ENCODE measurements around the gene WRAP73.

Gene WRAP73

DNA sequence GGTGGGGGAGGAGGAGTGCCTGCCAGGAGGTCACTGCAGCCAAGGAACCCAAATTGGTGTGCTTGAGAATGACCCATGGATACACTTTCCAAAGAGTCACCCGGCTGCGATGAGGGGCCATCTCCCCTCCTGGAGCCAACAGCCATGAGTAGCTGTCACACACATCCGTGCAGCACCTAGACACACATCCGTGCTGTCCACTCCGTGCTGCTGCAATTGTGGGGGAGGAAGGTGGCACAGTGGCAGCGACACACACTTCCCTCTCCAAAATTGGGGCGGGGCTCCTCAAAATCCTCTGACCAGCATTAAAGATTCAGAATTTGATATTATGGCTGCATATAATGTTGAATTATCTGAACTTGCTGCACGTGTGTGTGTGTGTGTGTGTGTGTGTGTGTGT, 18.2 kb upstream of the WRAP73 start:
- DNase-seq (ENCODE audit: low read depth): no peak
- H3K4me3 ChIP-seq (ENCODE audit: low read length): no peak overlapping the region
- TF ChIP-seq, protein P1, sequence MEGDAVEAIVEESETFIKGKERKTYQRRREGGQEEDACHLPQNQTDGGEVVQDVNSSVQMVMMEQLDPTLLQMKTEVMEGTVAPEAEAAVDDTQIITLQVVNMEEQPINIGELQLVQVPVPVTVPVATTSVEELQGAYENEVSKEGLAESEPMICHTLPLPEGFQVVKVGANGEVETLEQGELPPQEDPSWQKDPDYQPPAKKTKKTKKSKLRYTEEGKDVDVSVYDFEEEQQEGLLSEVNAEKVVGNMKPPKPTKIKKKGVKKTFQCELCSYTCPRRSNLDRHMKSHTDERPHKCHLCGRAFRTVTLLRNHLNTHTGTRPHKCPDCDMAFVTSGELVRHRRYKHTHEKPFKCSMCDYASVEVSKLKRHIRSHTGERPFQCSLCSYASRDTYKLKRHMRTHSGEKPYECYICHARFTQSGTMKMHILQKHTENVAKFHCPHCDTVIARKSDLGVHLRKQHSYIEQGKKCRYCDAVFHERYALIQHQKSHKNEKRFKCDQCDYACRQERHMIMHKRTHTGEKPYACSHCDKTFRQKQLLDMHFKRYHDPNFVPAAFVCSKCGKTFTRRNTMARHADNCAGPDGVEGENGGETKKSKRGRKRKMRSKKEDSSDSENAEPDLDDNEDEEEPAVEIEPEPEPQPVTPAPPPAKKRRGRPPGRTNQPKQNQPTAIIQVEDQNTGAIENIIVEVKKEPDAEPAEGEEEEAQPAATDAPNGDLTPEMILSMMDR (conservative IDR thresholded peaks at IDR 0.05; ENCODE audit: low read depth, low read length): no peak

DNA sequence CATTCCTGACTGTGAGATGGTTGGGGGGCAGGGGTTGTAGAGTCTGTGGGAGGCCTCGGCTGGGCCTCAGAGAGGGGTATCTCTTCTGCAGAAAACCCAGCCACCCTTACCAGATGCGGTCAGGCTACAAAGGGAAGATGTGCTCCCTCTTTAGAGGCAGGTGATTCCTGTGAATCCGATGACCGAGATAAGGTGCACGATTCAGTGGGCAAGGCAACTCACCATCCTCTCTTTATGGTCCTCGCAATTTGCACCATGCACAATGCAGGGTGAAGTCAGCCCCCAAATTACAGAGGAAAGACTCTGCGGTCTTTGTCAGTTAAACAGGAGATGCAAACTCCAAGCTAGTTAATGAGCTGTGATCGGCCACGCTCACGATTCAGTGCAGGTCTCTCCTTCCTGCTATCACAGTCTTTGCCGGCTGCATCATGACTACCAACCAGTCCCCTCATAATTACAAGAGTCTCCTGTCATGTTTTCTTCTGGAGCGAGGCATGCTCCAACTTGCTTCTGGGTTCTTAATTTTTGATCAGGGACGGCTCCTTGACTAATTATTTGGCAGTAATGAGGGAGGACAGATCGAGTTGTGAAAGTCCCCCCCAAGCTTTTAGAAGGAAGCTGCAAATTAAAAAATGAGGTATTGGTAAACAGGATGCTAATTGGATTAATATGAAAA, 14.9 kb upstream of the WRAP73 start:
- no peak for DNase-seq (ENCODE audit: low read depth)
- TF ChIP-seq, protein P1 (conservative IDR thresholded peaks at IDR 0.05; ENCODE audit: low read depth, low read length): no peak
- H3K4me3 ChIP-seq (ENCODE audit: low read length): no peak overlapping the region

DNA sequence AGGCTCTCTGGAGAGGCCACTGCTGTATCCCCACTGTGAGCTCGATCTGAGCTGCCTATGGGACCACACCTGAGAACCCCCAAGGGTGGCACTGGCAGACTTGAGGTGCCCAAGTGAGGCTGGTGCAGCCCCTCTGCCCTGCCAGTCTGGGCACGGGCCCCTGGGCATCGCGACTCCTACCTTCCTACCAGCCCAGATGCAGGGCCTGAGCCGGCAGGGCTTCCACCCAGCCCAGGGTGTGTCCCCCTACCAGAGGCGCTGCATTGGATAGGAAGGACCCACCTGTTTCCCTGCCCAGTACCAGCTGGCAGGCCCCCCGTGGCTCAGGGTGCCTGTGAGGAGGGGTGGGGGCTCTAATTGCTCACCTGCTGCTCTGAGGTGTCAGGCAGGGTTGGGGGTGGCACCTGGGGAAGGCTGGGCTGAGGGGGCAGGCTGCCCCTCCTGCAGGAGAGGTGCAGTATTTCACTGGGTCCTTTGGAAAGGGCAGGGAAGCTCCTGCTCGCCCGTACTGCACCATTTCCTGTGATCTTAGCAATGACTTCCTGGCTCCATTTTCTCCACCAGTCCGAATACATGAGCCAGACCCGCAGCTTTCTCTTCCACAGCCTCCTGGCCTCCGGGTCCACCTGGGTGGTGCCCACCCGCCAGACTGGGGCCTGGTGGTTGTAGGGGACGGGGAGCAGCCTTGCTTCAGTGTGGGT, 14.2 kb upstream of the WRAP73 start:
- TF ChIP-seq, protein P1 (conservative IDR thresholded peaks at IDR 0.05; ENCODE audit: low read depth, low read length): no peak

DNA sequence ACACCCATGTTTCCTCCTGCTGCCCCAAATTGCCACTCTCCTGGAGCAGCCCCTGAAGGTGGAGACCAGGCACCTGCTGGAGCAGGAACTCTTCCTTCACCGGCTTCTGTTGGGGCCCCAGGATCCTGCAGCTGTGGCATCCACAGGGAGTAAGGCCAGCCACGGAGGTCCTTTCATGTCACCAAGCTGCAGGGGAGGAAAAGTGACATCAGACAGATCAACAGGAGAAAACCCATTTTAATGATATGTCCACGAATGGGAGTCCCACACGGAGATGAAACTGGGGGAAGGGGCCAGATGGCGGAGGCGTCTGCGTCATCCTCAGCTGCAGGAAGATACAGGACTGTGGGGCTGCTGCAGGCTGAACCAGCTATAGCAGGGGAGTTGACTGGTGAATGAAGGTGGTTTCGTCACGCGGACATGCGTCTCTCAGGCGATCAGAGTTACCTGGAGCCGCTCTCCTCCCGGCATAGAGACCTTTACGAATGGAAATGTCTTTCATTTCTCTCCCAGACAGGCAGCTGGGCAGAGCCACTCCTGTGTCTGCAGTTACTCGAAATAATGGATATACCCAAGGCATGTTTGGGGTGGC, 12.3 kb upstream of the WRAP73 start:
- TF ChIP-seq, protein P1 (conservative IDR thresholded peaks at IDR 0.05; ENCODE audit: low read depth, low read length): no peak
- no peak for DNase-seq (ENCODE audit: low read depth)
- no peak overlapping the region for H3K4me3 ChIP-seq (ENCODE audit: low read length)

More for the DNA sequence above, 14.2 kb upstream of the WRAP73 start:
- no peak overlapping the region for H3K4me3 ChIP-seq (ENCODE audit: low read length)
- DNase-seq (ENCODE audit: low read depth): no peak

DNA sequence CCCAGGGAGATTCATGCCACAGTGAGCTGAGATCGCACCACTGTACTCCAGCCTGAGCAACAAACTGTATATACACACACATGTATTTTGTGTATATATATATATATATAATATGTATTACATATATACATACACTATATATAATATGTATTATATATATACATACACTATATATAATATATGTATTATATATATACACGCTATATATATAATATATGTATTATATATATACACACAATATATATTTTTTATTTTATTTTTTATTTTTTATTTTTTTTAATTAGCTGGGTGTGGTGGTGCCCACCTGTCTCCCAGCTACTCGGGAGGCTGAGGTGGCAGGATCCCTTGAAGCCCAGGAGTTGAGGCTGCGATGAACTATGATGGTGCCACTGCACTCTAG, 11.7 kb upstream of the WRAP73 start:
- no peak overlapping the region for H3K4me3 ChIP-seq (ENCODE audit: low read length)
- TF ChIP-seq, protein P1 (conservative IDR thresholded peaks at IDR 0.05; ENCODE audit: low read depth, low read length): no peak
- no peak for DNase-seq (ENCODE audit: low read depth)

DNA sequence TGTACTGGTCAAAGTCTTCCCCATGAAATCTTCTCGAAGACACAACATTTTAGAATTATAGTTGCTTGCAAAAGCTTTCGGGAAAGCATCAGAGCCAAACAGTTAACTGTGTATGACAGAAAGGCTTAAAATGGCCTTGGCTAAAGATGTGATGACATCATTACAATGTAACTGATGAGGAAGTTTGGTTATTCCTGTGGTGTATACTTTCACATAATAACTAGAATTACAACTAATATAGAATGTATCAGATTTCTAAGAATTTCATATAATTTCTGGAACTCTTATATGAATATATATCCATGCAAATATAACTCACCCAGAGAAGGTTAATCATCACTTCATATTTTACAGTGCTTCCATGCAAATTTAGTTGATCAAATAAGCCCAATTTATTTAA, 10.8 kb upstream of the WRAP73 start:
- TF ChIP-seq, protein P1 (conservative IDR thresholded peaks at IDR 0.05; ENCODE audit: low read depth, low read length): no peak
- DNase-seq (ENCODE audit: low read depth): no peak
- no peak overlapping the region for H3K4me3 ChIP-seq (ENCODE audit: low read length)

All from retinal pigment epithelial cell (primary cell).